Transverse colon (tissue), 4 donors: ENCODE results near the gene GNS.

Source experiments
- EP300 ChIP-seq: sonication (generic); formaldehyde crosslinking; IDR thresholded peaks from one replicate; pipeline ENCODE4 v1.6.1; 2017; ENCODE audit warnings: antibody characterized with exemption, low read depth
- POLR2A ChIP-seq: fragments of 450-650 bp; IDR thresholded peaks from one replicate; pipeline ENCODE4 v1.6.1; 2016; ENCODE audit warnings: antibody characterized with exemption, mild to moderate bottlenecking, moderate library complexity
- POLR2AphosphoS5 ChIP-seq, 3 donors: sonication (generic); formaldehyde crosslinking; IDR thresholded peaks; one replicate each; pipeline ENCODE4 v1.6.1; 2016; ENCODE audit warnings: antibody characterized with exemption in 3 of 3
- TF ChIP-seq, protein P1 (sequence below), 5 experiments: fragments of 200-600 bp in 3 of 5; fragments of 450-650 bp in 2 of 5; sonication (generic) in 3 of 5; IDR thresholded peaks; 1 replicate in 2 of 5; 2 replicates in 3 of 5; pipeline ENCODE4 v1.5.1; 2016 to 2017; ENCODE audit warnings: antibody characterized with exemption in 5 of 5, inconsistent platforms in 3 of 5, mild to moderate bottlenecking in 2 of 5, moderate library complexity in 1 of 5

DNA sequence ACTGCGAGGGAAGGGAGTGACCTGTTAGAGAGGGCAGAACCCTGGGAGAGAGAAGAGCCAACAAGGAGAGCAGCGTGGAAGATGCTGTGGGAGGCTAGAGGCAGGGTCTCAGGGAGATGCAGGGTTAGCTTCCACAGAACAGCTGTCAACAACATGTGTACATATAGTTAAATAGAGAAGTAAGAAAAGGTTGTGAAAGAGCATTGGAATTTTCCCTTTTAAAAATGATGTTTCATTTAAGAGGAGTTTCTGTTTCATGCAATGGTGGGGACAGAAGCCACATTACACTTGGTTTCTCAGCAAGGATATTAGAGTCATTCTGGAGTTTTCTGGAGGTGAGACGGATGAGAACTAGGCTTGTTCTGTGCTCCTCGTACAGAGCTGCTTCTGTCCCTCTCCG is 41.4 kb upstream of the GNS start:
- TF ChIP-seq POLR2A (no peak), POLR2AphosphoS5 (IDR thresholded peaks at IDR 0.05) (no peak), EP300 (no peak)
- TF ChIP-seq, protein P1, sequence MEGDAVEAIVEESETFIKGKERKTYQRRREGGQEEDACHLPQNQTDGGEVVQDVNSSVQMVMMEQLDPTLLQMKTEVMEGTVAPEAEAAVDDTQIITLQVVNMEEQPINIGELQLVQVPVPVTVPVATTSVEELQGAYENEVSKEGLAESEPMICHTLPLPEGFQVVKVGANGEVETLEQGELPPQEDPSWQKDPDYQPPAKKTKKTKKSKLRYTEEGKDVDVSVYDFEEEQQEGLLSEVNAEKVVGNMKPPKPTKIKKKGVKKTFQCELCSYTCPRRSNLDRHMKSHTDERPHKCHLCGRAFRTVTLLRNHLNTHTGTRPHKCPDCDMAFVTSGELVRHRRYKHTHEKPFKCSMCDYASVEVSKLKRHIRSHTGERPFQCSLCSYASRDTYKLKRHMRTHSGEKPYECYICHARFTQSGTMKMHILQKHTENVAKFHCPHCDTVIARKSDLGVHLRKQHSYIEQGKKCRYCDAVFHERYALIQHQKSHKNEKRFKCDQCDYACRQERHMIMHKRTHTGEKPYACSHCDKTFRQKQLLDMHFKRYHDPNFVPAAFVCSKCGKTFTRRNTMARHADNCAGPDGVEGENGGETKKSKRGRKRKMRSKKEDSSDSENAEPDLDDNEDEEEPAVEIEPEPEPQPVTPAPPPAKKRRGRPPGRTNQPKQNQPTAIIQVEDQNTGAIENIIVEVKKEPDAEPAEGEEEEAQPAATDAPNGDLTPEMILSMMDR (IDR thresholded peaks at IDR 0.05), result no peak
